HG03521 (cell line): ENCODE data around the gene LRRIQ1.

Source experiments
- ATAC-seq: cut with Tn5 transposase; IDR thresholded peaks from one replicate; pipeline ENCODE4 v1.9.1; 2021; ENCODE audit warnings: mild to moderate bottlenecking, moderate library complexity; ENCODE audit not compliant: unreplicated experiment

The LRRIQ1 gene

GRCh38 chr12:85059594-85059993, 23.4 kb downstream of the LRRIQ1 start:
- ATAC-seq: no peak

- no peak for ATAC-seq
Measured at GRCh38 chr12:85060916-85061315, 24.8 kb downstream of the LRRIQ1 start.

GRCh38 chr12:85065837-85066482, 29.8 kb downstream of the LRRIQ1 start:
- no peak for ATAC-seq

GRCh38 chr12:85072826-85073225, 36.7 kb downstream of the LRRIQ1 start:
- no peak for ATAC-seq

GRCh38 chr12:85076688-85077430, 40.7 kb downstream of the LRRIQ1 start:
- peak; percentile 64 for ATAC-seq

- no peak for ATAC-seq
Measured at GRCh38 chr12:85085066-85085465, 48.9 kb downstream of the LRRIQ1 start.

GRCh38 chr12:85089792-85090191, 53.6 kb downstream of the LRRIQ1 start:
- no peak for ATAC-seq

- ATAC-seq: no peak
Measured at GRCh38 chr12:85092814-85093370, 56.7 kb downstream of the LRRIQ1 start.

GRCh38 chr12:85095501-85095900, 59.4 kb downstream of the LRRIQ1 start:
- no peak for ATAC-seq

GRCh38 chr12:85130646-85131045, 94.5 kb downstream of the LRRIQ1 start:
- ATAC-seq: no peak

GRCh38 chr12:85138833-85139232, 102.7 kb downstream of the LRRIQ1 start:
- ATAC-seq: no peak

GRCh38 chr12:85147331-85147730, 111.2 kb downstream of the LRRIQ1 start:
- no peak for ATAC-seq

- no peak for ATAC-seq
Measured at GRCh38 chr12:85152311-85152729, 116.2 kb downstream of the LRRIQ1 start.

GRCh38 chr12:85155791-85156190, 119.6 kb downstream of the LRRIQ1 start:
- ATAC-seq: no peak

GRCh38 chr12:85156569-85156968, 120.4 kb downstream of the LRRIQ1 start:
- ATAC-seq: no peak

GRCh38 chr12:85157035-85157603, 121.0 kb downstream of the LRRIQ1 start:
- ATAC-seq: no peak

- no peak for ATAC-seq
Measured at GRCh38 chr12:85163752-85164321, 127.7 kb downstream of the LRRIQ1 start.

- ATAC-seq: no peak
Measured at GRCh38 chr12:85179680-85180270, 143.6 kb downstream of the LRRIQ1 start.

GRCh38 chr12:85182699-85183098, 146.5 kb downstream of the LRRIQ1 start:
- ATAC-seq: no peak

GRCh38 chr12:85183855-85184254, 147.7 kb downstream of the LRRIQ1 start:
- ATAC-seq: no peak

- no peak for ATAC-seq
Measured at GRCh38 chr12:85186236-85186635, 150.1 kb downstream of the LRRIQ1 start.
